Gastroesophageal sphincter (tissue), 4 donors: ENCODE results near the gene UNKL. TPM values are rescaled to one million over a fixed set of nuclear protein-coding genes. Genes with fewer than 3 reads are reported as not detected.

Source experiments
- ATAC-seq: fragments of 150-250 bp; one replicate; pipeline ENCODE4 v1.9.1; 2016; ENCODE audit warnings: mild to moderate bottlenecking, moderate library complexity
- H3K27ac ChIP-seq, 4 donors: fragments of 200-600 bp; sonication (generic) in 3 of 4; 1 replicate in 3 of 4; 2 replicates in 1 of 4; pipeline ENCODE4 v1.5.1; 2016 to 2019
- H3K27me3 ChIP-seq: fragments of 200-600 bp; sonication (generic); one replicate; pipeline ENCODE4 v1.5.1; 2019
- H3K36me3 ChIP-seq, 2 donors: fragments of 200-600 bp; sonication (generic); one replicate each; pipeline ENCODE4 v1.5.1; 2019; ENCODE audit warnings: control low read depth in 1 of 2
- H3K4me1 ChIP-seq, 3 donors: fragments of 200-600 bp; sonication (generic); 1 replicate in 2 of 3; 2 replicates in 1 of 3; pipeline ENCODE4 v1.5.1; 2016 to 2019; ENCODE audit warnings: control low read depth in 2 of 3
- H3K4me3 ChIP-seq, 2 donors: fragments of 200-600 bp; sonication (generic); one replicate each; pipeline ENCODE4 v1.5.1; 2019; ENCODE audit warnings: mild to moderate bottlenecking in 1 of 2, moderate library complexity in 1 of 2
- H3K9me3 ChIP-seq, 3 donors: fragments of 200-600 bp; sonication (generic); one replicate each; pipeline ENCODE4 v1.5.1; 2017 to 2019; ENCODE audit warnings: control low read depth in 2 of 3
- CTCF ChIP-seq, 4 experiments: fragments of 200-600 bp in 2 of 4; fragments of 450-650 bp in 2 of 4; sonication (generic) in 1 of 4; IDR thresholded peaks; one replicate each; pipeline ENCODE4 v1.5.1; 2017 to 2019; ENCODE audit warnings: antibody characterized with exemption in 4 of 4, mild to moderate bottlenecking in 2 of 4, moderate library complexity in 2 of 4
- EP300 ChIP-seq: sonication (generic); formaldehyde crosslinking; IDR thresholded peaks from one replicate; pipeline ENCODE4 v1.6.1; 2017; ENCODE audit warnings: antibody characterized with exemption, mild to moderate bottlenecking
- POLR2A ChIP-seq, 2 donors: fragments of 450-650 bp; IDR thresholded peaks; one replicate each; pipeline ENCODE4 v1.6.1; 2017; ENCODE audit warnings: antibody characterized with exemption in 2 of 2, mild to moderate bottlenecking in 2 of 2, moderate library complexity in 1 of 2
- POLR2AphosphoS5 ChIP-seq: sonication (generic); formaldehyde crosslinking; IDR thresholded peaks from one replicate; pipeline ENCODE4 v1.6.1; 2017; ENCODE audit warnings: antibody characterized with exemption
- WGBS, 2 donors: methylation state at CpG; one replicate each; pipeline ENCODE4 v1.1.5; 2018; ENCODE audit warnings: low coverage in 1 of 2; 5-methylcytosine and 5-hydroxymethylcytosine counted together
- total RNA-seq, 4 donors: library from RNA; depleted of rRNA; stranded (reverse); fragments of >200 nt; gene quantifications; one replicate each; pipeline ENCODE4 v1.1.0, GENCODE V29; 2016

The UNKL gene
- total RNA-seq, 4 donors from 2014 or later = 12.3 to 29.4 (median 16.4) TPM

- ATAC-seq = no peak
- 87% methylated on average over 4 of the region's 28 CpGs; no CpG with 5 or more reads in 1 of the 2 donors for WGBS, 2 donors
- H3K27me3 ChIP-seq = no peaks in the 10 kb centered on the region
- H3K4me3 ChIP-seq = no peak overlapping the region
- peaks cover 0 to 53% (median 31%) of the 10 kb centered on the region in 3 donors for H3K4me1 ChIP-seq
- no peaks in the 10 kb centered on the region for H3K9me3 ChIP-seq
- TF ChIP-seq CTCF (IDR thresholded peaks at IDR 0.05) = no peak
- TF ChIP-seq POLR2A (IDR thresholded peaks at IDR 0.05) = no peak
- no peak for TF ChIP-seq EP300
- no peak for TF ChIP-seq POLR2AphosphoS5
- peaks cover 0 to 66% of the 10 kb centered on the region in 2 donors for H3K36me3 ChIP-seq
- no peak overlapping the region for H3K27ac ChIP-seq
Measured at GRCh38 chr16:1314399-1315068, 100.0 kb downstream of the UNKL start.

DNA sequence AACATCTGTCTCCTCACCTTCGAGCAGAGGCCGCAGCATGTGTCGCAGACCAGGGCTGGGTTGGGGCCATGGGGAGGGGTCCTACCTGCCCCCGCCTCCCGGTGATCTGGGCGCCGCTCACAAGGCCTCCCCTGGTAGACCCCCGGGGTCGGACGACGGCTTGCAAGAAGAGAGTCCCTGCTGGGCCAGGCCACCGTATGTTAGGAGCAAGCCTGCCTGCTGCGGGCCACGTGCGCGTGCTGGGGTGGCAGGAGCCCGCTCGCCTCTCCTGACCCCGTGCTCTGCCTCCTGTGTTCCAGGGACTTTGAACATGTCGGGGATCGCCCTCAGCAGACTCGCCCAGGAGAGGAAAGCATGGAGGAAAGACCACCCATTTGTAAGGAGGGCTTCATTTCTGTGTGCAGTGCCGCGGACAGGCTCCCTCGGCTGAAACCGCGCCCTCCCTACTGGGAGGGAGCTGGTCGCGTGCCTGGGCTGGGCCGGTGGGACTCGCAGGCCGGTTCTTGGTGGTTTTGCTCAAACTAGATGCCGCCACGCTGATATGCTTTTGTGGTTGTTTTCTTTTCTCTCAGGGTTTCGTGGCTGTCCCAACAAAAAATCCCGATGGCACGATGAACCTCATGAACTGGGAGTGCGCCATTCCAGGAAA is 100.7 kb downstream of the UNKL start:
- no peak overlapping the region for H3K27ac ChIP-seq
- H3K4me3 ChIP-seq = no peak overlapping the region
- peaks cover 0 to 53% (median 31%) of the 10 kb centered on the region in 3 donors for H3K4me1 ChIP-seq
- 79% methylated on average over 14 of the region's 38 CpGs; no CpG with 5 or more reads in 1 of the 2 donors for WGBS, 2 donors
- H3K9me3 ChIP-seq = no peaks in the 10 kb centered on the region
- H3K27me3 ChIP-seq = no peaks in the 10 kb centered on the region
- no peak for ATAC-seq
- no peak for TF ChIP-seq POLR2A (IDR thresholded peaks at IDR 0.05)
- TF ChIP-seq POLR2AphosphoS5 = no peak
- no peak for TF ChIP-seq CTCF (IDR thresholded peaks at IDR 0.05)
- no peak for TF ChIP-seq EP300
- H3K36me3 ChIP-seq = peaks cover 0 to 59% of the 10 kb centered on the region in 2 donors

Other genes with a start within 250 kb of the UNKL start
- 1 to 10 TPM in 1 of 4 donors, under 1 TPM in 1, not detected in 2; 0.31 to 3.0 TPM for gene TPSG1, start 189.4 kb downstream of the UNKL start, total RNA-seq
- gene TPSB2, start 184.5 kb downstream of the UNKL start, total RNA-seq = 100 to 1,000 TPM in 2 of 4 donors, 10 to 100 TPM in 2; 27.8 to 142 (median 91.8) TPM
- gene TPSAB1, start 174.0 kb downstream of the UNKL start, total RNA-seq = 10 to 100 TPM; 39.8 to 94.6 (median 63.9) TPM
- gene TPSD1, start 158.6 kb downstream of the UNKL start, total RNA-seq = 1 to 10 TPM in 3 of 4 donors, not detected in 1; 2.8 to 6.4 (median 3.7) TPM
- gene UBE2I, start 105.1 kb downstream of the UNKL start, total RNA-seq = 10 to 100 TPM; 53.3 to 95.9 (median 76.9) TPM
- gene BAIAP3, start 81.1 kb downstream of the UNKL start, total RNA-seq = 10 to 100 TPM in 1 of 4 donors, 1 to 10 TPM in 3; 1.1 to 14.2 (median 3.0) TPM
- gene TSR3, start 62.8 kb downstream of the UNKL start, total RNA-seq = 100 to 1,000 TPM in 3 of 4 donors, 10 to 100 TPM in 1; 63.7 to 107 (median 103) TPM
- gene GNPTG, start 62.8 kb downstream of the UNKL start, total RNA-seq = 10 to 100 TPM; 45.1 to 55.3 (median 50.5) TPM
- gene UQCC4, start 6.0 kb upstream of the UNKL start, total RNA-seq = 10 to 100 TPM in 3 of 4 donors, 1 to 10 TPM in 1; 10.0 to 18.7 (median 13.8) TPM
- gene PERCC1, start 16.4 kb upstream of the UNKL start, total RNA-seq = under 1 TPM in 1 of 4 donors, not detected in 3; 0.74 TPM
- not detected for gene CCDC154, start 29.9 kb upstream of the UNKL start, total RNA-seq
- 10 to 100 TPM; 33.0 to 67.7 (median 39.2) TPM for gene CLCN7, start 60.3 kb upstream of the UNKL start, total RNA-seq
- under 1 TPM in 1 of 4 donors, not detected in 3; 0.40 TPM for gene PTX4, start 74.2 kb upstream of the UNKL start, total RNA-seq
- gene TELO2, start 78.7 kb upstream of the UNKL start, total RNA-seq = 10 to 100 TPM; 10.9 to 33.9 (median 20.8) TPM
- gene TMEM204, start 119.0 kb upstream of the UNKL start, total RNA-seq = 10 to 100 TPM; 28.6 to 48.2 (median 36.6) TPM
- 10 to 100 TPM; 18.6 to 36.3 (median 27.2) TPM for gene IFT140, start 197.4 kb upstream of the UNKL start, total RNA-seq
- gene CRAMP1, start 197.7 kb upstream of the UNKL start, total RNA-seq = 10 to 100 TPM in 2 of 4 donors, 1 to 10 TPM in 2; 9.0 to 15.1 (median 11.3) TPM